Measurements from ENCODE around the gene PTPRT. TPM values are rescaled to one million over a fixed set of nuclear protein-coding genes. Genes with fewer than 3 reads are reported as not detected.

PTPRT gene
- total RNA-seq, 1 experiment from 2014 or later: 0.13 TPM

- H3K56ac ChIP-seq (ENCODE audit: insufficient read length, low read depth, low read length): no peak overlapping the region
- H3K4me3 Mint-ChIP-seq: no peak overlapping the region
- no peaks in the 10 kb centered on the region; the same call in 1 of the 2 replicates for H3K27me3 ChIP-seq (ENCODE audit: insufficient read depth, low read length)
- H3K4me2 ChIP-seq (ENCODE audit: insufficient read depth, insufficient read length, low read length): no peak overlapping the region
- no peak overlapping the region for H4K5ac ChIP-seq (ENCODE audit: insufficient read length, low read depth, low read length)
- H2BK12ac ChIP-seq (ENCODE audit: insufficient read length, low read depth, low read length): no peak overlapping the region
- H2BK15ac ChIP-seq (ENCODE audit: low read depth, low read length): no peak overlapping the region
- no peak overlapping the region for H3T11ph ChIP-seq (ENCODE audit: low read length)
- no peak overlapping the region for H4K91ac ChIP-seq (ENCODE audit: insufficient read length, low read depth, low read length)
- peaks cover 11% of the 10 kb centered on the region for H3K27me3 Mint-ChIP-seq (ENCODE audit: low read depth)
- no peak for DNase-seq
- no peak overlapping the region for H4K8ac ChIP-seq (replicated peaks; ENCODE audit: insufficient read length, low read depth, low read length)
- no peaks in the 10 kb centered on the region for H3K23me2 ChIP-seq (ENCODE audit: insufficient read length, low read depth, low read length, poor library complexity, severe bottlenecking)
- no peak for TF ChIP-seq CTCF (conservative IDR thresholded peaks at IDR 0.05)
- H3K23ac ChIP-seq (ENCODE audit: insufficient read length, low read depth, low read length): no peak overlapping the region
- no peak overlapping the region for H2AK5ac ChIP-seq (ENCODE audit: insufficient read length, low read length)
- no CpG with 5 or more reads among the region's 2 CpGs for WGBS (ENCODE audit: extremely low coverage, insufficient read length, low lambda C conversion rate)
- no peak overlapping the region for H2BK5ac ChIP-seq (ENCODE audit: insufficient read length, low read length)
- H3K4me1 Mint-ChIP-seq: peaks cover 2% of the 10 kb centered on the region in 2 experiments
- no peaks in the 10 kb centered on the region for H3K9me3 ChIP-seq (ENCODE audit: control insufficient read depth, low read depth, low read length)
- no peak overlapping the region for H3K18ac ChIP-seq (ENCODE audit: insufficient read length, low read depth, low read length)
- no peak overlapping the region for H3K9ac ChIP-seq (ENCODE audit: extremely low read depth, insufficient read length, low read length)
- no peaks in the 10 kb centered on the region for H3K79me1 ChIP-seq (ENCODE audit: insufficient read depth, low read depth, low read length, poor library complexity, severe bottlenecking)
- H3K9me3 Mint-ChIP-seq: peaks cover 0 to 3% of the 10 kb centered on the region in 2 experiments; a peak in 3 of 5 replicates
- H3K36me3 Mint-ChIP-seq (ENCODE audit: insufficient read depth in 1 of 3, low read depth in 3 of 3): peaks cover 0 to 3% (median 0%) of the 10 kb centered on the region in 3 experiments; a peak in 1 of 7 replicates
- H3K4ac ChIP-seq (ENCODE audit: low read depth, low read length): no peak overlapping the region
- H3K4me1 ChIP-seq (ENCODE audit: insufficient read depth, low read length): no peaks in the 10 kb centered on the region
- peak overlapping the region in 1 of 3 experiments; percentile 77; a peak in 1 of 7 replicates for H3K27ac Mint-ChIP-seq
- H2BK120ac ChIP-seq (ENCODE audit: low read depth, low read length, poor library complexity, severe bottlenecking): no peak overlapping the region
- H2AFZ ChIP-seq (ENCODE audit: low read length): no peak overlapping the region
- H3K14ac ChIP-seq (ENCODE audit: insufficient read depth, low read length): no peak overlapping the region
- no peak overlapping the region for H3K27ac ChIP-seq (ENCODE audit: insufficient read length, low read depth, low read length)
- no peaks in the 10 kb centered on the region for H3K79me2 ChIP-seq (ENCODE audit: insufficient read depth, low read length)
- H2BK20ac ChIP-seq (ENCODE audit: low read depth, low read length, poor library complexity, severe bottlenecking): no peak overlapping the region
- H4K20me1 ChIP-seq (ENCODE audit: control insufficient read depth, insufficient read depth, insufficient read length): no peaks in the 10 kb centered on the region
Observed at GRCh38 chr20:42754706-42755105, 435.0 kb downstream of the PTPRT start.
